ENCODE results near the gene NFAM1.

DNA sequence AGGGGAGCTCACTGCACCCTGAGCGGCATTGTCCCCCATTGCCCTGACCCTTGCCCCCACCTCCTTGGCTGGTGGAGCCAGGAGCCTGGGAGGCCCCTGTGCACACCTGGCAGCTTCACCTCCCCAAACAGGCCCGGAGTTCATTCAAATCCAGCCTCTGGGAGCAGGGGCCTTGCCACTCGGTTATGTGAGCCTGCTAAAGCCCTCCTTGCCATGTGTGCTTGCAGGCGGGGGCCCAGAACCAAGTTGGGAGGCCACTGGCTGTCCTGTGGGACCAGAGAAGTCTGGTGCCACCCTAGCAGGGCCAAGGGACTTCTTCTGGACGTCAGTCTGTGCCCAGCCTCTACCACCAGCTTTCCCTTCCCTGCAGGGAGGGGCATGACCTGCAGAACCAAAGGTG lies 48.9 kb downstream of the NFAM1 start:
- TF ChIP-seq, protein P1, sequence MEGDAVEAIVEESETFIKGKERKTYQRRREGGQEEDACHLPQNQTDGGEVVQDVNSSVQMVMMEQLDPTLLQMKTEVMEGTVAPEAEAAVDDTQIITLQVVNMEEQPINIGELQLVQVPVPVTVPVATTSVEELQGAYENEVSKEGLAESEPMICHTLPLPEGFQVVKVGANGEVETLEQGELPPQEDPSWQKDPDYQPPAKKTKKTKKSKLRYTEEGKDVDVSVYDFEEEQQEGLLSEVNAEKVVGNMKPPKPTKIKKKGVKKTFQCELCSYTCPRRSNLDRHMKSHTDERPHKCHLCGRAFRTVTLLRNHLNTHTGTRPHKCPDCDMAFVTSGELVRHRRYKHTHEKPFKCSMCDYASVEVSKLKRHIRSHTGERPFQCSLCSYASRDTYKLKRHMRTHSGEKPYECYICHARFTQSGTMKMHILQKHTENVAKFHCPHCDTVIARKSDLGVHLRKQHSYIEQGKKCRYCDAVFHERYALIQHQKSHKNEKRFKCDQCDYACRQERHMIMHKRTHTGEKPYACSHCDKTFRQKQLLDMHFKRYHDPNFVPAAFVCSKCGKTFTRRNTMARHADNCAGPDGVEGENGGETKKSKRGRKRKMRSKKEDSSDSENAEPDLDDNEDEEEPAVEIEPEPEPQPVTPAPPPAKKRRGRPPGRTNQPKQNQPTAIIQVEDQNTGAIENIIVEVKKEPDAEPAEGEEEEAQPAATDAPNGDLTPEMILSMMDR (IDR thresholded peaks at IDR 0.05), result no peak
- no peak for TF ChIP-seq ZFX (IDR thresholded peaks at IDR 0.05; ENCODE audit: borderline replicate concordance)

All from 22Rv1 (cell line).